HG03039 (cell line): Measurements from ENCODE around the gene GRHL3.

Experiments
- ATAC-seq: cut with Tn5 transposase; IDR thresholded peaks from one replicate; pipeline ENCODE4 v1.9.1; 2021; ENCODE audit warnings: mild to moderate bottlenecking, moderate library complexity; ENCODE audit not compliant: unreplicated experiment

Gene GRHL3

GRCh38 chr1:24292887-24293286 is 26.3 kb upstream of the GRHL3 start:
- ATAC-seq = no peak

DNA sequence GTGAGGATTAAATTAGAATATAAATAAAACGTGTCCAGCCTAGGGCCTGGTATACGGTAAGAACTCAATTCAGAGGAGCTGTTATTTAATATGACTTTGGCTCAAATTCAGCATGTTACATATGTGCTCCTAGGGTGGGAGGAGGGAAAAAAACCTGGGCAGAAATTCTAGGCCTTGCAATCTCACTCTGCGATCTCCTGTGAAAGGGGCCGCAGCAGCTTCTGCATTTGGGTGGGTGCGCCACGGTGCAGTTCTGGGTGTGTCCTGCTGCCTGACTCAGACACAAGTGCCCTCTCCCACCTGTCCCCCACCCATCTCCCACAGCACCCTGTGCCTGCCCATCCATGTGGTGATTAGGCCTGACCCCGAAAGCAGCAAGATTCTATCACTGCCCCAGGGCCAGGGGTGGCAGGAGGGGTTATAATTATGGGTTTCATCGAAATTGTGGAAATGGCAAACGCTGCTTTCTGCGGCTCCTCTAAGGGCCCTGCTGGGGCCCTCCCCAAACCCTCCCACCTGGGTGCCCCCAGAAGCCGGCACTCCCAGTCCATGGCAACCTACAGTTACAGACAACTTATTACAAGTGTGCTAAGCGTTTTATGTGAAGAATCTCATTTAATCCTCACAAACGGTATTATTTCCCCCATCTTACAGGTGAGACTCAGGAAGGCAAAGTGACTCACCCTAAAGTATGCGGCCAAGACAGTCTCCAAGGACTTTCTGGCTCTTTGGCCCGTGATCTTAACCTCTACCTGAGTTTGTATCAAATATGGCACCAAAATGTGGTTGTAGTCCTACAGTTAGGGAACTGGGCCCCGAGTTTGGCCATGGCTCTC is 25.5 kb upstream of the GRHL3 start:
- no peak for ATAC-seq

- ATAC-seq = no peak
Observed at GRCh38 chr1:24294228-24294672, 24.9 kb upstream of the GRHL3 start.

- ATAC-seq = no peak
Observed at GRCh38 chr1:24294716-24295371, 24.3 kb upstream of the GRHL3 start.

DNA sequence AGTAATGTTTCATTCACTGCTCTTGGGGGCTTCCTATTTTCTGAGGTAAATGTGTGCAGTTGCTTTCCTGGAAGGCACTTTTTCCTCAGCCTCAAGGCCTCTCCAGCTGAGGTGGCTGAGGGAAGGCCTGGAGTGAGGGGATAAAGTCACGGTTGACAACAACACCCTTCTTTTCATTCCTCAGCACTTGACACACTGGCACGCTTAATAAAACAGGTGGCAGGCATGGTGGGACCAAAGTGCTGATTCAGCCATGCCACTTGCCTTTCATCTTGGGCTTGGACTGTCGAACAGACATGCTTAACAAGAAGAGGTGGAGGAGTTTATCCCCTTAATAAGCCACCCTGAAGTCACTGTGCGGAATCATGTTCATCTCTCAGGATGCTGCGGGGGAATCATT is 23.6 kb upstream of the GRHL3 start:
- ATAC-seq = no peak

DNA sequence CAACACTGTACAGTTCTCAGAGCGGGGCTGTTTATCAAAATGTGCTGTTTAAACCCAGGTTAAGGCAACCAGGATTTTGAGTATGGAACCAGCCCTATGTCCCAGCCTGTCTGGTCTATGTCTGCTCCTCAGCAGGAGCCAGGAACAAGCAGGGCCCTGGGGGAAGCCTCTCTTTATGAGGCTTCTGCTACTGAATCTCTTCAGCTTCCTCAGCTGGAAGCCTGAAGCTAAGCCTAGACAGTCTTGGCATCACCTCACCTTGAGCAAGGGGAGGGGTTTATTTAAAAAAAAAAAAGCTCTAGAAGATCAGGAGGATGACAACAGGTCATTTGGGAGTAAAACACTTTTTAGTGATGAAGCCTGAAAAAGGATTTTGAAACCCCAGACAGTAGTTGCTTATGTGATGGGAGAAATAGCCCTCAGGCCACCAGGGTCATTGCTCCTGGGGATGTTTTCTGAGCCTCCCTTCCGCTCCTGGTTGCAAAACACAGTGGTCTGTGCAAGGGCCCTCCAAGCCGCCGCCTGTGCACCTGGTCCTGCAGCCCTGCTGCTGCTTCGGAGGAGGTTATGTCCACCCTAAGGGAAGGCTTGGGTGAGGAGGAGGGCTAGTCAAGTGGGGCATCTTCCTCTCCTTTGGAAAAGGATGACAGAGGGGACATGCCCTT is 21.8 kb upstream of the GRHL3 start:
- ATAC-seq = no peak

GRCh38 chr1:24297852-24298232 is 21.3 kb upstream of the GRHL3 start:
- ATAC-seq = no peak

DNA sequence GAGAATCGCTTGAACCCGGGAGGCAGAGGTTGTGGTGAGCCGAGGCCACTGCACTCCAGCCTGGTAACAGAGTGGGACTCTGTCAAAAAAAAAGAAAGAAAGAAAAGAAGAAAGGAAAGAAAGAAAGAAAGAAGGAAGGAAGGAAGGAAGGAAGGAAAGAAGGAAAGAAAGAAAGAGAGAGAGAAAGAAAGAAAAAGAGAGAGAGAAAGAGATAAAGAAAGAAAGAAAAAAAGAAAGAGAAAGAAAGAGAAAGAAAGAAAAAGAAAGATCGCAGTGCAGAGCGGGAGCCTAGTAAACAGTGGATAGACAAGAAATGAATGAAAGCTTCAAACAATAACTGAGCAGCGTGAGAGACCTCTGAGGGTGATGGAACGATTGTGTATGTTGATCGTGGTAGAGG is 20.6 kb upstream of the GRHL3 start:
- no peak for ATAC-seq

GRCh38 chr1:24299901-24300300 is 19.3 kb upstream of the GRHL3 start:
- ATAC-seq = no peak

GRCh38 chr1:24300971-24301784 is 18.0 kb upstream of the GRHL3 start:
- ATAC-seq = no peak

DNA sequence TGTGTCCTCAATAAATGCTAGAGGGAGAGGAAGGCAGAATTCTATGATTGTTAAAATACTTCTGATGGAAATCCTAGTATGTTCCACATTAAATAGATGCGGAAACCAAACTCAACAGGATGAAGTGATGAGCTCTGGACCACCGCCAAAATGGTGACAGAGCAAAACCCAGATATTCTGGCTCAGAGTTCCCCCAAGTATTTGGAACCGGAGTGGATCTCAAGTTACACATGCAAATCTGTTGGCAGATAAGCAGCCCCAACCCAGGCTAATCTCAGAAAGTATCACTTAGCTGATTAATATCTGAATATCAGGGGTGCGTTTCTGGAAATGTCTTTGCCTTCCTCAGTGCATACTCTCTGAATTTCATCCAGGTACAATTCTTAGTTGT is 17.4 kb upstream of the GRHL3 start:
- no peak for ATAC-seq

- no peak for ATAC-seq
Observed at GRCh38 chr1:24302209-24302611, 16.9 kb upstream of the GRHL3 start.

GRCh38 chr1:24303600-24303999 is 15.6 kb upstream of the GRHL3 start:
- ATAC-seq = no peak

- no peak for ATAC-seq
Observed at GRCh38 chr1:24304763-24305162, 14.4 kb upstream of the GRHL3 start.

DNA sequence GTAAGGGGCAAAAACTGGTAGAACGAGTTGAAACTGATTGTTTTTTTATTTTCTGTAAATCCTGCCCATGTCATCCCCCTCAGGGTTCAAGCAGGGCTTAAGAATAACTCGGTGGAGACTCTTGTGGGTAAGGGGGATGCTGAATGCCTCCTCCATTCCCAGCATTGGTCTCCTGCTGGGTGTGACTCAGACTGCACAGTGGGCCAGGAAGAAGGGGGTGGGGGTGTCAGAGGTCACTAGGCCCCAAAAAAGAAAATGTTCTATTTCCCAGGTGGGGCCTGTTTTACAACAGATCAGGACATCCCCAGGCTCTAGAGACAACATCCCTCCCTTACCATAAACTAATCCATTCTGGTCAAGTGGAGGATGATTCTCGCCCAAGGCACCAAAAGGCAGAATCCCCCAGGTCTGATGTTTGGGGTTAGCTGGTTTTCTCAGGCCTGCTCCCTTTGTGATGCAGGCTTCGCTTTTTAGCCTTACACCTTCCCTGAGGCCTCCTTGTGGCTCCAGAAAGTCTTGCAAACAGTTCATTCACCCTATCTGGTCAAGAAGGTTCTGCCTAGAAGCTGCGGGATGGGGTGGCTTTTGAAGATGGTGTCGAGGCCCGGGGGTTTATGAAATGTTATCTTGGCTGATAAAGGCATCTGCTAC is 10.7 kb upstream of the GRHL3 start:
- ATAC-seq = no peak

DNA sequence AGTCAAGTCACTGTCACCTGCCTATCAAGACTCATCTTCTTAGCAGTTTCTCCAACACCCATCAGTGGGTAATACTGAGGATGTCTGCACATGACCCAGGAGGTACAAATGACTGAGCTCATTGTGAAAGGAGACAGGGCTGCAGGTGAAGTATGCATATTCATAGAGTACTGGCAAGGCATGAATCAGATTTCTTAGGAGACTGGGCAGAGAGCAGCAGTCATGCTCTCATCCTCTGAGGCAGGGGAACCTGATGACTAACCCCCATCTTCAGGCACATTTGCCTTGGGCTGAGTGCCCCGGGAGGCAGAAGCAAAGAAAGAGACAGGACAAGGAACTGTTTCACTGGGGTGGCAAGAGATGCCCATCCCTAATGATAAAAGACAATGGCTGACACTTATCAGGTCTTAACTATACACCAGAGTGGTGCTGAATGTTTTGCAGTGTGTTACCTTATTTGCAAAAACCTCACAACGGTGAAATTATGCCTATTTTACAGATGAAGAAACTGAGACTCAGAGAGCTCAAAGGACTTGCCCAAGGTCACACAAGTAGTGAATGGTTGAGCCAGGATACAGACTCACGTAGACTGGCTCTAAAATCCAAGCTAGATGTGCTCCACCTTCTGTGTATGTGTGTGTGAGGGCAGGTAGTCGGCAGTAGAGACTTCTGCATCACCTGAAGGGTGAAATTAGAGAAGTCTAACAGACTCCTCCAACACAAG is 9.2 kb upstream of the GRHL3 start:
- ATAC-seq = no peak

DNA sequence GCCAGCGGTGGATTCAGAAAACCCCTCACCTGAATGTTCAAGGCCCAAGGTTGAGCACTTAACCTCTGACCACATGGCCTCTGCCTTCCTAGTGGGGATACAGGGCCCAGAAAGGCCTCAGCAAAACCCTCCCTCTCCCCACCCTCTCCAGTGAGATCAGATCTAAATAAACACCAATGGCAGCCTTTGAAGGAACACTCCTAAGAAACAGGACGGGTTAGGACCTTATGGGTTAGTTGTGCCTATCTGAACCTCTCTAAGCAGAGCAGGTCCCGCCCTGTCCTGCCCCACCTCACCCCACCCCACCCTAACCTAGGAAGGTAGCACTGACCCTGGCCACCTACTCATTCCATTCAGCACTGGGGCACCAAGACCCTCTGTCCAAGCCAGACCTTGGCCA is 7.9 kb upstream of the GRHL3 start:
- no peak for ATAC-seq

DNA sequence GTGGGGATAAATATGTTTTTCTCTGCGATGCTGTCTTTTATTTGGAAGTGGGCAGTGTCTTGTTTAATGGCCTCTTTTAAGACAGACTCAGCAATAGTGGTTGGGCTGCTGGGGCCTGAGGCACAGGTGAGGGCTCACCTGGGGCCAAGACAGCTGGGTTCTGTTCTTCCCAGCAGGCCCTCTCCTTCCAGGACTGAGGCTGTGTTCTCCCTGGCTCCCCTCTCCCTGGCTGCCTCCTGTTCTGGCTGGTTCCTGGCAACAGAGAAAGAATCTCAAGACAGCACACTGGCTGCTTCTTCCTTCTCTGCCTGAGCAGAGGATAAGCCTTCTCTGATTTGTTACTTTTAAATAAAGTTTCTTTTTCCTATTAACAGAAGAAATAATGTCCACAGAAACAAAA is 7.4 kb upstream of the GRHL3 start:
- no peak for ATAC-seq

DNA sequence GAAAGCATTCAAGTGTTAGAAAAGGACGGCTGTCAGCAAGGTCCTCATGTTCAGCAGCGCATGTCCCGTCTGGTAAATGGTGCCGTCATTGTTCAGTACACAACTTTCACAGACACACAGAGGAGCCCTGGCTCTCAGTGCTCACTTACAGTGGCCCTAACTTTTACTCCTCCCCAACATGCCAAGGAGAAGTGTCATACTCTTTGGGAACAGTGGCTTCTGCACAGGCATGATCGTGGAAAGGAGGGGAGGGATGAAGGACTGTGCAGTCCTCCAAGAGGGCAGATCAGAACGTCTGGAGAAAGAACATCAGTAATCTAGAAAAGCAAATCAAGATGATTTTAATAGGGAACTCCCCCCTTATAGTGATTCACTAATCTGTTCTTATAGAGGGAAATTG is 3.8 kb upstream of the GRHL3 start:
- no peak for ATAC-seq

DNA sequence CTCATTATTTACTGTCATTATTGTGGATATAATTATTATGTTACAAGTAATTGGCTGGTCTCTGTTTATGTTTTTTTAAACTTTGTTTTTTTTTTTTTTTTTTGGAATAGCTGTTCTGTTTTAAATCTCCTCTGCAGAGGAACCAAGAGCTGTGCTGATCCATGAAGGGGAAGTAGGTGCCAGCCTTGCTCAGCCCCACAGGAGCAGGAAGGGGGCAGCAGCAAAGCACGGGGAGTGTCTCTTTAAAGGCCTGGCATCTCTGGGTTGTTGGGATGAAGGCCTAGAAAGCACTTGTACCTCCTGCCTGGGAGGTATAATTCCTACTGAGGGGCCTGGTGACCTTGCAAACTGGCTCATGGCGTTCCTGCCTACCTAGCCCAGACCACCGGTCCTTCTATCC is 2.5 kb upstream of the GRHL3 start:
- no peak for ATAC-seq
